Kidney (tissue), 14 donors: Measurements from ENCODE around the gene BTBD9. TPM values are rescaled to one million over a fixed set of nuclear protein-coding genes. Genes with fewer than 3 reads are reported as not detected.

ENCODE experiments used
- DNase-seq, 5 donors: peaks; one replicate each; pipeline ENCODE4 v3.0.0-alpha.2; 2013 to 2020
- FAIRE-seq: peaks from 2 replicates; lab custom pipeline; 2012; peaks lifted over from hg19 to GRCh38; lab: Jason Lieb, UNC
- H3K27ac ChIP-seq, 2 donors: one replicate each; pipeline ENCODE4 v1.7.0; 2013; ENCODE audit warnings: low read depth in 2 of 2, low read length in 2 of 2, inconsistent platforms in 1 of 2
- H3K27me3 ChIP-seq: one replicate; pipeline ENCODE4 v1.7.1; 2013; ENCODE audit warnings: low read length, inconsistent platforms; ENCODE audit not compliant: control insufficient read depth, insufficient read depth
- H3K36me3 ChIP-seq, 3 donors: one replicate each; pipeline versions ENCODE4 v1.7.0 to v1.7.1; 2013; ENCODE audit warnings: low read length in 3 of 3, control low read depth in 1 of 3, inconsistent platforms in 1 of 3; ENCODE audit not compliant: insufficient read depth in 3 of 3, control insufficient read depth in 2 of 3
- H3K4me1 ChIP-seq, 3 donors: one replicate each; pipeline versions ENCODE4 v1.7.0 to v1.7.1; 2013; ENCODE audit warnings: low read length in 3 of 3, inconsistent platforms in 1 of 3, low read depth in 1 of 3; ENCODE audit not compliant: control insufficient read depth in 2 of 3, insufficient read depth in 2 of 3
- H3K4me3 ChIP-seq, 3 donors: one replicate each; pipeline versions ENCODE4 v1.7.0 to v1.8.1; 2013; ENCODE audit warnings: low read length in 3 of 3, control low read depth in 1 of 3, inconsistent platforms in 1 of 3
- H3K9ac ChIP-seq, 3 donors: one replicate each; pipeline versions ENCODE4 v1.7.0 to v1.7.1; 2013; ENCODE audit warnings: low read length in 3 of 3, control low read depth in 1 of 3, inconsistent platforms in 1 of 3
- H3K9me3 ChIP-seq, 3 donors: one replicate each; pipeline versions ENCODE4 v1.7.0 to v1.7.1; 2013; ENCODE audit warnings: low read length in 3 of 3, control low read depth in 1 of 3, inconsistent platforms in 1 of 3; ENCODE audit not compliant: control insufficient read depth in 2 of 3, insufficient read depth in 1 of 3
- CTCF ChIP-seq: IDR thresholded peaks from 3 replicates; pipeline ENCODE4 v1.5.1; 2012; ENCODE audit warnings: mild to moderate bottlenecking, moderate library complexity, borderline replicate concordance; ENCODE audit not compliant: insufficient read depth; ENCODE audit errors: extremely low read depth
- intact Hi-C: fragments of 100-400 bp; cut with DNase I; formaldehyde crosslinking; loops from one replicate; pipeline ENCODE4 v1.11.1; 2022
- polyA plus RNA-seq: library from polyadenylated mRNA; stranded (reverse); fragments of 350-450 nt; fragmentation: Illumina TruSeq; extraction: RNeasy Lipid Tissue Mini Kit (QIAGEN cat#74804); gene quantifications from one replicate; pipeline ENCODE4 v1.2.3, GENCODE V29; 2014; ENCODE audit warnings: low read depth, low replicate concordance; ENCODE audit not compliant: insufficient read depth
- total RNA-seq: library from RNA; stranded (reverse); fragmentation: NEBNext Ultra II Directional; extraction: Animal tissue kit (Norgen Biotek cat#: 25700); gene quantifications from one replicate; pipeline ENCODE4 v1.2.1, GENCODE V29; 2021
- donor health status: control.
- donor health status: control.
- donor health status: control.
- donor health status: control.
- donor health status: control.
- donor health status: DM: yes; HTN: yes; CAD: no.
- donor health status: Normal renal cell carcinoma (clear cell type).

The BTBD9 gene
- total and polyA plus RNA-seq, 2 donors from 2014 or later: 4.2 to 29.9 TPM

- Histone ChIP-seq H3K4me1 (peaks cover 0 to 3% (median 0%) of the 10 kb centered on the region in 3 donors), H3K36me3 (no peaks in the 10 kb centered on the region), H3K9me3 (no peaks in the 10 kb centered on the region), H3K4me3 (no peak overlapping the region), H3K27me3 (no peaks in the 10 kb centered on the region), H3K9ac (no peak overlapping the region), H3K27ac (no peak overlapping the region)
- intact Hi-C loops: no loop called here
- no peak for TF ChIP-seq CTCF
- DNase-seq: no peak
- no peak for FAIRE-seq
Observed at GRCh38 chr6:38480036-38480435, 159.7 kb downstream of the BTBD9 start.

- no peak for FAIRE-seq
- no peaks in the 10 kb centered on the region for H3K36me3 ChIP-seq
- intact Hi-C loops: no loop called here
- TF ChIP-seq CTCF: no peak
- DNase-seq: no peak
- H3K4me3 ChIP-seq: no peak overlapping the region
- H3K4me1 ChIP-seq: peaks cover 0 to 3% (median 0%) of the 10 kb centered on the region in 3 donors
- H3K9me3 ChIP-seq: no peaks in the 10 kb centered on the region
- no peak overlapping the region for H3K9ac ChIP-seq
- no peak overlapping the region for H3K27ac ChIP-seq
- H3K27me3 ChIP-seq: no peaks in the 10 kb centered on the region
Observed at GRCh38 chr6:38479331-38479730, 160.4 kb downstream of the BTBD9 start.

GRCh38 chr6:38477680-38478260 is 162.0 kb downstream of the BTBD9 start:
- intact Hi-C loops: no loop called here
- H3K4me1 ChIP-seq: peaks cover 0 to 3% (median 0%) of the 10 kb centered on the region in 3 donors
- no peaks in the 10 kb centered on the region for H3K27me3 ChIP-seq
- DNase-seq (no peak), FAIRE-seq (no peak)
- H3K9me3 ChIP-seq: no peaks in the 10 kb centered on the region
- H3K36me3 ChIP-seq: no peaks in the 10 kb centered on the region
- no peak overlapping the region for H3K9ac ChIP-seq
- H3K27ac ChIP-seq: no peak overlapping the region
- TF ChIP-seq CTCF: no peak
- no peak overlapping the region for H3K4me3 ChIP-seq

GRCh38 chr6:38476888-38477287 is 162.8 kb downstream of the BTBD9 start:
- FAIRE-seq (no peak), DNase-seq (no peak)
- H3K4me3 ChIP-seq: no peak overlapping the region
- no peak overlapping the region for H3K27ac ChIP-seq
- TF ChIP-seq CTCF: no peak
- no peaks in the 10 kb centered on the region for H3K27me3 ChIP-seq
- no peak overlapping the region for H3K9ac ChIP-seq
- H3K36me3 ChIP-seq: no peaks in the 10 kb centered on the region
- intact Hi-C loops: no loop called here
- H3K9me3 ChIP-seq: no peaks in the 10 kb centered on the region
- peaks cover 0 to 3% (median 0%) of the 10 kb centered on the region in 3 donors for H3K4me1 ChIP-seq
